ENCODE measurements around the gene TMEM60. TPM values are rescaled to one million over a fixed set of nuclear protein-coding genes. Genes with fewer than 3 reads are reported as not detected.

TMEM60 gene
- total RNA-seq (2022; extraction: Qiagen RNA extraction; ENCODE audit: low read depth) = 16.4 to 29.9 TPM (median 26.6 TPM) in 5 replicates

GRCh38 chr7:77798394-77799077, at the start of gene TMEM60, which contains the start of gene PHTF2:
Gene TMEM60, minus strand, starts transcription at chr7:77798434. Its CDS starts 4,061 bp downstream, at chr7:77794373.
Gene PHTF2, plus strand, starts transcription at chr7:77798773.

Other genes with a start within 250 kb of the TMEM60 start
- 9.0 to 11.8 TPM (median 9.6 TPM) in 5 replicates for gene RSBN1L, start 102.0 kb downstream of the TMEM60 start, total RNA-seq (2022; extraction: Qiagen RNA extraction; ENCODE audit: low read depth)
- 8.6 to 18.2 TPM (median 14.7 TPM) in 5 replicates for gene PHTF2, start 339 bp upstream of the TMEM60 start, total RNA-seq (2022; extraction: Qiagen RNA extraction; ENCODE audit: low read depth)

Measured in A549 treated with RU486 at 1 μM for 4 hours (cell line).